Mammary epithelial cell (primary cell): ENCODE data around the gene RHOXF1.

ENCODE experiments used
- EZH2 ChIP-seq: IDR thresholded peaks from 2 replicates; pipeline ENCODE4 v1.6.1; 2012; ENCODE audit warnings: low read length, inconsistent platforms, borderline replicate concordance
- TF ChIP-seq, protein P1 (sequence below), 2 donors: IDR thresholded peaks in 1 of 2; conservative IDR thresholded peaks in 1 of 2; 2 replicates each; pipeline ENCODE4 v1.5.1; 2011 to 2012; ENCODE audit warnings: inconsistent platforms in 2 of 2, low read length in 2 of 2, mild to moderate bottlenecking in 2 of 2, control low read depth in 1 of 2, low read depth in 1 of 2; ENCODE audit not compliant: insufficient read depth in 1 of 2; ENCODE audit errors: extremely low read depth in 1 of 2

DNA sequence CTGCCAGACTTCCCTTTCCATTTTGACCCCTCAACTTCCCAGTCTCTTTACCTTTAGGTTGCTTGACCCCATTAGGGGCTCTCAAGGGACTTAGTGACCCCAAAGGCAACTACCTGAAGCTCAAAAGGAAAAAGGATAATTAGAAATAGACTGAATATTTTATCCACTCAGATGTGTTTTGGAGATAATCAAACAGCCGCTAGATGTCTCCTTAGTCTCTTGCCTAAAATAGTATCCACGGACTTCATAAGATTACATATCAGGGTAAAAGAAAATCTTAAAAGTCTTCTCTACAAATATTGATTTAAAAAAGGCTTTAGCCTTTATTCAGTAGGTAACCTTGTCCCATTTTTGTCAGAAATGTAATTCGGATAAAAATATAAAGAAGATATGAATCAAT lies 21.7 kb upstream of the RHOXF1 start:
- TF ChIP-seq, protein P1, sequence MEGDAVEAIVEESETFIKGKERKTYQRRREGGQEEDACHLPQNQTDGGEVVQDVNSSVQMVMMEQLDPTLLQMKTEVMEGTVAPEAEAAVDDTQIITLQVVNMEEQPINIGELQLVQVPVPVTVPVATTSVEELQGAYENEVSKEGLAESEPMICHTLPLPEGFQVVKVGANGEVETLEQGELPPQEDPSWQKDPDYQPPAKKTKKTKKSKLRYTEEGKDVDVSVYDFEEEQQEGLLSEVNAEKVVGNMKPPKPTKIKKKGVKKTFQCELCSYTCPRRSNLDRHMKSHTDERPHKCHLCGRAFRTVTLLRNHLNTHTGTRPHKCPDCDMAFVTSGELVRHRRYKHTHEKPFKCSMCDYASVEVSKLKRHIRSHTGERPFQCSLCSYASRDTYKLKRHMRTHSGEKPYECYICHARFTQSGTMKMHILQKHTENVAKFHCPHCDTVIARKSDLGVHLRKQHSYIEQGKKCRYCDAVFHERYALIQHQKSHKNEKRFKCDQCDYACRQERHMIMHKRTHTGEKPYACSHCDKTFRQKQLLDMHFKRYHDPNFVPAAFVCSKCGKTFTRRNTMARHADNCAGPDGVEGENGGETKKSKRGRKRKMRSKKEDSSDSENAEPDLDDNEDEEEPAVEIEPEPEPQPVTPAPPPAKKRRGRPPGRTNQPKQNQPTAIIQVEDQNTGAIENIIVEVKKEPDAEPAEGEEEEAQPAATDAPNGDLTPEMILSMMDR (conservative IDR thresholded peaks at IDR 0.05 in 1 of 2, IDR thresholded peaks at IDR 0.05 in 1 of 2; ENCODE audit: extremely low read depth in 1 of 2, insufficient read depth in 1 of 2, low read depth in 1 of 2, low read length in 2 of 2) = no peak
- no peak for TF ChIP-seq EZH2
